ENCODE data around the gene CCRL2. TPM values are rescaled to one million over a fixed set of nuclear protein-coding genes. Genes with fewer than 3 reads are reported as not detected.

Gene CCRL2
- total RNA-seq, 1 donor, result 0.72 TPM

DNA sequence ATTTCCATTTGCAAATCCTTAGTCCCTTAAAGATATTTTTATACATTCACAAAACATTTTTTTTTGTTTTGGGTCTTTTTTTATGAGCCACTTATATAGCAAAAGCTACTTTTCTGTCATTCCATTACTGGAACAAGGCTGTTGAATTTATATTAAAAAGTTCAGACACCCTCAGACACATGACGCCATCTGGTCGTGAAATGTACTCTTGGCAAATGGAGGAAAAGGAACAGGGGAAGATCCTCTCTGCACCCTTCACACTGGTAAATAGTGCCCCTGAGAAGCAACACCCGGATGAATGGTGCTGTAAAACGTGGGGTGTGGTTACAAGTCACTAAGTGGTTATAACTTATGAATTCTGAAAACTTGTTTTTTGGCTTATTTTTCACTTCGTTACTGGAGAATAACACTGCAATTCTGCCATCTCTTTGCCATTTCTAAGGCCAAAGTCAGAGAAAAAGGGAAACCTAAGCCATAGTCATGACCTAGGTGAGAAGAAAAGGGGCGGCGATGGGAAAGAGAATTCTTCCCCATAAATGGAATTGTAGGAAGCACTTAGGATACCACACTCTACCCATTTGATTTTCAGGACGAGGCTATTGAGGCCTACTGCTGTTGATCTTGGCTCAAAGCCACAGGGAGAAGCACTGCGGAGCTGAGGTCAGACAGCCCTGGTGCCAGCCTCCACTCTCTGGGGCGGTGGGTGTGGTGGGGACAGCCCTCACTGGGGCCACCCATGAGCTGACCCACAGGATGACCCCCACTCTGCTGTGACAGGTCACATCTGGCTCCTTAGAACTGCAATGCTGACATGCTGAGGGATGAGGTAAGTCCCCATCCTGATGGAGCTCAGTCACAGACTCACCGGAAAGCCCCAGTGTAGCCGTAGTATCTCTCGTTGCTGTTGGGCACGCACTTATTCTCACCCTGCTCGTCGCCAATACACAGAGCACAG, 35.8 kb downstream of the CCRL2 start:
- H4K20me1 ChIP-seq (ENCODE audit: insufficient read depth, low read length), result no peaks in the 10 kb centered on the region
- no peaks in the 10 kb centered on the region for H3K79me2 ChIP-seq (ENCODE audit: insufficient read depth, low read length)
- no peaks in the 10 kb centered on the region for H3K4me1 ChIP-seq (ENCODE audit: insufficient read depth, low read length)
- no peak for DNase-seq (ENCODE audit: insufficient read length, low spot score, missing footprints)
- H2AFZ ChIP-seq (ENCODE audit: low read length), result no peak overlapping the region
- H3K27me3 ChIP-seq (ENCODE audit: insufficient read depth, low read length), result peaks cover 20% of the 10 kb centered on the region
- H3K4me3 ChIP-seq (ENCODE audit: insufficient read depth, low read length), result no peak overlapping the region
- no peaks in the 10 kb centered on the region for H3K36me3 ChIP-seq (ENCODE audit: insufficient read depth, low read length)
- H3K4me2 ChIP-seq (ENCODE audit: insufficient read depth, low read length), result no peak overlapping the region
- no peaks in the 10 kb centered on the region for H3K9me3 ChIP-seq (ENCODE audit: low read depth, low read length)
- H3K27ac ChIP-seq (ENCODE audit: low read depth, low read length), result no peak overlapping the region
- TF ChIP-seq, protein P1, sequence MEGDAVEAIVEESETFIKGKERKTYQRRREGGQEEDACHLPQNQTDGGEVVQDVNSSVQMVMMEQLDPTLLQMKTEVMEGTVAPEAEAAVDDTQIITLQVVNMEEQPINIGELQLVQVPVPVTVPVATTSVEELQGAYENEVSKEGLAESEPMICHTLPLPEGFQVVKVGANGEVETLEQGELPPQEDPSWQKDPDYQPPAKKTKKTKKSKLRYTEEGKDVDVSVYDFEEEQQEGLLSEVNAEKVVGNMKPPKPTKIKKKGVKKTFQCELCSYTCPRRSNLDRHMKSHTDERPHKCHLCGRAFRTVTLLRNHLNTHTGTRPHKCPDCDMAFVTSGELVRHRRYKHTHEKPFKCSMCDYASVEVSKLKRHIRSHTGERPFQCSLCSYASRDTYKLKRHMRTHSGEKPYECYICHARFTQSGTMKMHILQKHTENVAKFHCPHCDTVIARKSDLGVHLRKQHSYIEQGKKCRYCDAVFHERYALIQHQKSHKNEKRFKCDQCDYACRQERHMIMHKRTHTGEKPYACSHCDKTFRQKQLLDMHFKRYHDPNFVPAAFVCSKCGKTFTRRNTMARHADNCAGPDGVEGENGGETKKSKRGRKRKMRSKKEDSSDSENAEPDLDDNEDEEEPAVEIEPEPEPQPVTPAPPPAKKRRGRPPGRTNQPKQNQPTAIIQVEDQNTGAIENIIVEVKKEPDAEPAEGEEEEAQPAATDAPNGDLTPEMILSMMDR (IDR thresholded peaks at IDR 0.05; ENCODE audit: extremely low read depth, low read depth, low read length), result no peak

DNA sequence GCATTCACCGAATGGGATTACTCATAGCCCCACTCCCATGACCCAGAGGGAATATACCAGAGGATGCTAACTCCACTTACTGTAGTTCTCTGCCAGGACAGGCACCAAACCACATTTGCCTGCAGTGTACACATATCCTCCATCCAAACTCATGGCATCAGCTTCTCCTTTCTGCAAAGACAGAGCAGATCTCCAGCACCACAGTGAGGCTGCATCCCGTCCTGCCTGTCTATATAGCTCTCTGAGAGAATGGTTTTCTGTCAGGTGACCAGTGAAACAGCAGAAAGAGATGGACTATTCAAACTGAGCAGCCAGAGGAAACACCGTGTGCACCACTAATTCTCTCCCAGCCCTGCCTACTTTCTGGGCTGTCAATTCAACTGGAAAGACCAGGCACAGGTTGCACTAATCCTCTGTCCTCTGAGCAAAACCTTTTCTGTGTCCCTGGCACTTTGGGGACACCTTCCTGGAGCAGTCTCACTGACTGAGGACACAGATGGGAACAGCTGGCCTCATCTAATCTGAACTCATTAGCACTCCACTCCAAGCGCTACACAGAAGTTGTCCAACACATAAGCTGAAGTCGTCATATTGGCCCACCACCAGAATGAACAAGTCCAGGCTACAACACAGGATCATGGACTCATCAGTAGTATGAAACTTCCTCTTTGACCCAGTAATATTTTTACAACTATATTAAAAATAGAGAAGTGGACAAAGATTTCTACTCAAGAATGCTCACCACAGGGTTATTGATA, 40.3 kb downstream of the CCRL2 start:
- H3K4me3 ChIP-seq (ENCODE audit: insufficient read depth, low read length), result no peak overlapping the region
- H3K27me3 ChIP-seq (ENCODE audit: insufficient read depth, low read length), result peaks cover 17% of the 10 kb centered on the region
- H3K27ac ChIP-seq (ENCODE audit: low read depth, low read length), result no peak overlapping the region
- no peaks in the 10 kb centered on the region for H3K9me3 ChIP-seq (ENCODE audit: low read depth, low read length)
- TF ChIP-seq, protein P1 (IDR thresholded peaks at IDR 0.05; ENCODE audit: extremely low read depth, low read depth, low read length), result no peak
- no peak overlapping the region for H2AFZ ChIP-seq (ENCODE audit: low read length)
- H3K4me1 ChIP-seq (ENCODE audit: insufficient read depth, low read length), result no peaks in the 10 kb centered on the region
- DNase-seq (ENCODE audit: insufficient read length, low spot score, missing footprints), result no peak
- no peaks in the 10 kb centered on the region for H3K36me3 ChIP-seq (ENCODE audit: insufficient read depth, low read length)
- H3K79me2 ChIP-seq (ENCODE audit: insufficient read depth, low read length), result no peaks in the 10 kb centered on the region
- H4K20me1 ChIP-seq (ENCODE audit: insufficient read depth, low read length), result no peaks in the 10 kb centered on the region
- no peak overlapping the region for H3K4me2 ChIP-seq (ENCODE audit: insufficient read depth, low read length)

DNA sequence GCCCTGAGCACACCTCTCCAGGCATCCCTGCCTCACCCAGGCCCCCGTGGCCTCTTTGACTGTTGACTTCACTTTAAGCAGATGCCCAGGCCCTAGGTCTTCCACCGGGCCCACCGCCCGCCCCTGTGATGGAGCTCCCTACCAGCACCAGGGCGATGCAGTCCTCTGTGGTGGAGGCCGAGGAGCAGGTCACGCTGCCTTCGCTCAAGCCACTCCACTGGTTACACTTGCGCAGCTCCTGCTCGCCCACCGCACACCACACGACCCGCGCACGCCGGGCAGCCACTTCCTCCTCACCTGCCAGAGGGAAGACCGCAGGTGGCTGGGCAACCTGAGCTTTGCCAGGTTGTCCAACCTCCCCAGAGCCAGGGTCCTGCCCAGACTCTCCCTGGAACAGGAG, 41.7 kb downstream of the CCRL2 start:
- H4K20me1 ChIP-seq (ENCODE audit: insufficient read depth, low read length), result no peaks in the 10 kb centered on the region
- H3K79me2 ChIP-seq (ENCODE audit: insufficient read depth, low read length), result no peaks in the 10 kb centered on the region
- TF ChIP-seq, protein P1 (IDR thresholded peaks at IDR 0.05; ENCODE audit: extremely low read depth, low read depth, low read length), result no peak
- no peak overlapping the region for H3K27ac ChIP-seq (ENCODE audit: low read depth, low read length)
- no peak overlapping the region for H3K4me3 ChIP-seq (ENCODE audit: insufficient read depth, low read length)
- no peaks in the 10 kb centered on the region for H3K9me3 ChIP-seq (ENCODE audit: low read depth, low read length)
- peaks cover 30% of the 10 kb centered on the region for H3K27me3 ChIP-seq (ENCODE audit: insufficient read depth, low read length)
- no peak for DNase-seq (ENCODE audit: insufficient read length, low spot score, missing footprints)
- no peaks in the 10 kb centered on the region for H3K36me3 ChIP-seq (ENCODE audit: insufficient read depth, low read length)
- no peak overlapping the region for H3K4me2 ChIP-seq (ENCODE audit: insufficient read depth, low read length)
- no peak overlapping the region for H2AFZ ChIP-seq (ENCODE audit: low read length)
- H3K4me1 ChIP-seq (ENCODE audit: insufficient read depth, low read length), result no peaks in the 10 kb centered on the region

Data from osteoblast (primary cell).